Skeletal muscle tissue (tissue), 4 donors: Measurements from ENCODE around the gene LYL1. TPM values are rescaled to one million over a fixed set of nuclear protein-coding genes. Genes with fewer than 3 reads are reported as not detected.
A peak's percentile ranks its signal among the peaks of the same experiment; 100 is the strongest.

Experiments
- H3K27ac ChIP-seq: one replicate; pipeline ENCODE4 v1.7.0; 2013; ENCODE audit warnings: mild to moderate bottlenecking, low read depth, low read length, inconsistent platforms
- H3K27me3 ChIP-seq, 3 donors: one replicate each; pipeline ENCODE4 v1.7.0; 2013; ENCODE audit warnings: low read length in 3 of 3; ENCODE audit not compliant: control insufficient read depth in 3 of 3, insufficient read depth in 3 of 3
- H3K36me3 ChIP-seq, 3 donors: one replicate each; pipeline ENCODE4 v1.7.0; 2013; ENCODE audit warnings: low read length in 3 of 3; ENCODE audit not compliant: control insufficient read depth in 3 of 3, insufficient read depth in 3 of 3
- H3K4me1 ChIP-seq, 3 donors: one replicate each; pipeline ENCODE4 v1.7.0; 2013; ENCODE audit warnings: low read length in 3 of 3, mild to moderate bottlenecking in 3 of 3; ENCODE audit not compliant: control insufficient read depth in 3 of 3, insufficient read depth in 3 of 3
- H3K4me3 ChIP-seq, 3 donors: one replicate each; pipeline ENCODE4 v1.7.0; 2013; ENCODE audit warnings: low read length in 3 of 3
- H3K9ac ChIP-seq, 3 donors: one replicate each; pipeline ENCODE4 v1.7.0; 2013; ENCODE audit warnings: low read length in 3 of 3, mild to moderate bottlenecking in 3 of 3, moderate library complexity in 2 of 3, low read depth in 1 of 3
- H3K9me3 ChIP-seq, 3 donors: one replicate each; pipeline ENCODE4 v1.7.0; 2013; ENCODE audit warnings: low read length in 3 of 3; ENCODE audit not compliant: control insufficient read depth in 3 of 3
- total RNA-seq: library from RNA; depleted of rRNA; stranded (reverse); fragments of >200 nt; gene quantifications from one replicate; pipeline ENCODE4 v1.2.3, GENCODE V29; 2014
- donor health status: Osteomylitis.

The LYL1 gene
- total RNA-seq, 1 donor from 2014 or later, result 13.6 TPM

GRCh38 chr19:13099073-13099999, 3.3 kb downstream of the LYL1 start:
- Histone ChIP-seq H3K9ac (peak overlapping the region in 2 of 3 donors; percentile 23 to 62), H3K9me3 (no peaks in the 10 kb centered on the region), H3K4me3 (peak overlapping the region; percentile 30 to 52 (median 36)), H3K27me3 (no peaks in the 10 kb centered on the region), H3K27ac (peak overlapping the region; percentile 64), H3K36me3 (peaks cover 0 to 6% (median 3%) of the 10 kb centered on the region in 3 donors), H3K4me1 (peaks cover 23 to 26% (median 26%) of the 10 kb centered on the region in 3 donors)

DNA sequence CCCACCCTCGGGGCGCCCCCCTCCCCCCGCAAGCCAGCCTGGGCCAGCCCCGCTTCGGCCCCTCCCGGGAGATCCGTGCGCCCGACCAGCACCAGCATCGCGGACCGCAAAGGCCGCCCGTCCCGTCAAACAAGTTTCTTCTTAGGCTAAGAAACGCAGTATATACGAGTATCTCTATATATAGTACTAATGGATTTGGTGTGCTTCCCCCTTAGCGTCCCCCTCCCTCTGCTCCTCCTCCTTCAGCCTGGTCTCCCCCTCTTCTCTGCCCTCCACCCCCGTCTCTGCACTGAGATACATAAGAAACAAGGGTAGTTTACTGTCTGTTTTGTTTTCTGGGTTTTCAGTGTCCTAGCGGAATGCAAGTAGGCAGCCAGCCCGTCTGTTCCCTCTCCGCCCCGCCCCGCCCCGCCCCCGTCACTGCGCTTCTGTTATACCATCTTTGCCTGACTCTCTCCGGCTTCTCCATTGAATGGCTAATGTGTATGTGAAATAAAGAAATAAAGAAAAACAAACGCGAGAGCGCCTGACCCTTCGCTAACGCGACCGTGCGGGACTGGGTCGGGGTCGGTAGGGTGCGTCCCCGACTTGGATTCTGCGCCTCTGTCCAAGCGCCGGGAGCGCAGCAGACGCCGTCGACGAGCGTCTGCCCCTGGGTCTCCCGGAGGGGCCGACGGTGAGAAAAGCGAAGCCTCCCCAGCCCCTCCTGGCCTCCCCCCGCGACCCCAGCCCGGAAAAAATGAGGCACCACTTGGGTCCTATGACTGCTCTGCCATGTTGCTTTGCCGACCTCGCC, 4.2 kb downstream of the LYL1 start:
- Histone ChIP-seq H3K36me3 (peaks cover 0 to 9% (median 3%) of the 10 kb centered on the region in 3 donors), H3K27ac (peak overlapping the region; percentile 54), H3K9me3 (no peaks in the 10 kb centered on the region), H3K4me1 (peaks cover 26 to 34% (median 34%) of the 10 kb centered on the region in 3 donors), H3K9ac (no peak overlapping the region), H3K4me3 (peak overlapping the region; percentile 40 to 52 (median 46)), H3K27me3 (no peaks in the 10 kb centered on the region)

GRCh38 chr19:13097463-13098258, 5.0 kb downstream of the LYL1 start:
- Histone ChIP-seq H3K36me3 (peaks cover 0 to 11% (median 3%) of the 10 kb centered on the region in 3 donors), H3K27ac (no peak overlapping the region), H3K4me1 (peaks cover 26 to 43% (median 35%) of the 10 kb centered on the region in 3 donors), H3K9me3 (no peaks in the 10 kb centered on the region), H3K9ac (no peak overlapping the region), H3K4me3 (no peak overlapping the region), H3K27me3 (no peaks in the 10 kb centered on the region)

DNA sequence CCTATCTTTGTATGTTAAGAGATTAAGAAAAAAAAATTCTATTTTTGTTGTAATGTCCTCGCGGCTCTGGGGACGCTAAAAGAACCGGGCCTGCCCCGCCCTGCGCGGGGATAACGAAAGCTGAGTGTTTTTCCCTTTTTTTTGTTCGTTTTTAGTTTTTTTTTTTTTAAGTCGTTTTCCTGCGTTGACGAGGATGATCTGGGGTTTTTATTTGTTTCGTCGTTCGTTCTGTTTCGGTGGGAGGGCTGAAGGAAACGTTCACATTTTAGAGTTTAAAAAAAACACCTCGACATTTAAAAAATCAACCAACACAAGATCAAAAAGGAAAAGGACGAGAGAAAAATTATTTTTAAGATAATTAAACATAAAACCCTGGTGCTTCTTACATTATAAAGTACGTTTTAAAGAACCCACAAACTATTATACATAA, 5.6 kb downstream of the LYL1 start:
- no peaks in the 10 kb centered on the region for H3K27me3 ChIP-seq
- H3K9me3 ChIP-seq, result no peaks in the 10 kb centered on the region
- H3K27ac ChIP-seq, result no peak overlapping the region
- peaks cover 28 to 44% (median 36%) of the 10 kb centered on the region in 3 donors for H3K4me1 ChIP-seq
- no peak overlapping the region for H3K9ac ChIP-seq
- H3K4me3 ChIP-seq, result no peak overlapping the region
- H3K36me3 ChIP-seq, result peaks cover 0 to 11% (median 3%) of the 10 kb centered on the region in 3 donors

GRCh38 chr19:13095934-13096927, 6.4 kb downstream of the LYL1 start:
- Histone ChIP-seq H3K4me3 (peak overlapping the region in 1 of 3 donors; percentile 14), H3K4me1 (peaks cover 23 to 45% (median 40%) of the 10 kb centered on the region in 3 donors), H3K9me3 (no peaks in the 10 kb centered on the region), H3K36me3 (peaks cover 0 to 11% (median 3%) of the 10 kb centered on the region in 3 donors), H3K27ac (no peak overlapping the region), H3K9ac (peak overlapping the region in 1 of 3 donors; percentile 45), H3K27me3 (no peaks in the 10 kb centered on the region)

DNA sequence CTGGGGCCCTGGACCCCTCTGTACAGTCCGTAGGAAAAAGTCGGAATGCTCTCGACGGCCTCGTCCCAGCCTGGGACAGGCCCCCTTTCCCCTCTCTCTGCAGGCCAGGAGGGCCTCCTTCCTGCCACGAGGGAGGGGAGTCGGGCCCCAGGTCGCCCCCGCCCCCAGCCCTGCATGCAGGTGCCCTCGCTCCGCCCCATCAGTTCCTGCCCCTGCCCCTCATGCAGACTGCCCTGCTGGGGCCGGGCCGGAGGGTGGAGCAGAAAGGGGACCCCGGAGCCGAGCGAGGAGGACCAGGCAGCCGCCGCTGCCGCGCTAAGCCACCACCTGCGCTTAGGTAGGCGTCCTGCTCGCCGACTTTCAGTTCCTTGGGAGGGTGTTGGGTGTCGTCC, 7.3 kb downstream of the LYL1 start:
- H3K4me3 ChIP-seq, result no peak overlapping the region
- no peaks in the 10 kb centered on the region for H3K9me3 ChIP-seq
- peak overlapping the region in 1 of 3 donors; percentile 16 for H3K9ac ChIP-seq
- H3K36me3 ChIP-seq, result peaks cover 0 to 13% (median 5%) of the 10 kb centered on the region in 3 donors
- H3K27ac ChIP-seq, result no peak overlapping the region
- no peaks in the 10 kb centered on the region for H3K27me3 ChIP-seq
- peaks cover 28 to 49% (median 46%) of the 10 kb centered on the region in 3 donors for H3K4me1 ChIP-seq

DNA sequence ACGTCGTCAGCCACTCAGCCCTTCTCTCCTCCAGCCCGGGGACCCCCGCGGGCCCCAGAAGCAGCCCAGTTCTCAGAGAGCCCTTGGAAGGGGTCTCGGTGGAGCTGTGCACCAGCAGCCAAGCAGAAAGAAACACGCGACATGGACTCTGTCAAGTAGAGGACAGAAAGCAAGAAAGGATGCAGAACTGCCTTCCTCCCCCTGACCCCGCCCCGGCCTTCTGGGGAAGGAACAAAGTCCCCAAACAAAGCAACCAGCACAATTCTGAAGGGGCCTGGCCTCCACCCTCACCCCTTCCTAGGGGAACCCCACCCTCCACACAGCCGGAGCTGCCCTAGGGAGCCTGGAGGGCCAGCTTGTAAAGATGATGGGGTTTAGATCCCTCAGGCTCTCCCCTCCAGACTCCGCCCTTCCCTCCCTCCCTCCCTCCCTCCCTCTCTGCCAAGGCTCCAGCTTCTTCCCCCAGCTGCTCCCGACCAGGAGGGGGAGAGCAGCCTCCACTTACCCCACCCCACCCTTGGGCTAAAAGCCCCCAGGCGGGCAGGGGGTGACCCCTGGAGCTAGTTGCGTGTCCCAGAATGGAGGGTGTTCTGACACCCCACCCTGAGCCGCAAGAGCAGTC, 7.8 kb downstream of the LYL1 start:
- Histone ChIP-seq H3K4me1 (peaks cover 33 to 50% (median 48%) of the 10 kb centered on the region in 3 donors), H3K27me3 (no peaks in the 10 kb centered on the region), H3K4me3 (no peak overlapping the region), H3K9me3 (no peaks in the 10 kb centered on the region), H3K36me3 (peaks cover 2 to 13% (median 10%) of the 10 kb centered on the region in 3 donors), H3K27ac (no peak overlapping the region), H3K9ac (peak overlapping the region in 1 of 3 donors; percentile 16)

- Histone ChIP-seq H3K4me1 (peaks cover 34 to 55% (median 52%) of the 10 kb centered on the region in 3 donors), H3K27ac (peak overlapping the region; percentile 40), H3K27me3 (no peaks in the 10 kb centered on the region)
These were observed 8.6 kb downstream of the LYL1 start for GRCh38 chr19:13094106-13094504.

More at GRCh38 chr19:13094106-13094504, 8.6 kb downstream of the LYL1 start:
- Histone ChIP-seq H3K36me3 (peaks cover 9 to 18% (median 17%) of the 10 kb centered on the region in 3 donors), H3K4me3 (no peak overlapping the region), H3K9ac (peak overlapping the region in 1 of 3 donors; percentile 45), H3K9me3 (no peaks in the 10 kb centered on the region)
